CD4-positive, alpha-beta T cell (primary cell): ENCODE measurements around the gene GRP. TPM values are rescaled to one million over a fixed set of nuclear protein-coding genes. Genes with fewer than 3 reads are reported as not detected.
A peak's percentile ranks its signal among the peaks of the same experiment; 100 is the strongest.

ENCODE experiments used
- ATAC-seq: fragments of 200-7000 bp; cut with Tn5 transposase; one replicate; pipeline ENCODE4 v1.10.0; 2022; ENCODE audit warnings: mild to moderate bottlenecking; ENCODE audit not compliant: poor library complexity
- CTCF ChIA-PET: fragments of 350-600 bp; sonication (Branson Sonifier 250); formaldehyde crosslinking; loops from one replicate; lab custom pipeline; 2021; ENCODE audit warnings: antibody characterized with exemption, inconsistent platforms; lab: Charles Lee
- POLR2A ChIA-PET: fragments of 350-600 bp; sonication (Branson Sonifier 250); formaldehyde crosslinking; loops from one replicate; lab custom pipeline; 2021; ENCODE audit warnings: antibody characterized with exemption, inconsistent platforms; lab: Charles Lee
- DNase-seq, 14 experiments: peaks; one replicate each; pipeline ENCODE4 v3.0.0-alpha.2; 2013 to 2020; ENCODE audit warnings: mixed read lengths in 2 of 14
- H3K27ac ChIP-seq, 2 donors: one replicate each; pipeline versions ENCODE4 v1.5.1 to v1.7.0; 2013; ENCODE audit warnings: low read length in 2 of 2, low read depth in 1 of 2, mild to moderate bottlenecking in 1 of 2
- H3K27me3 ChIP-seq, 2 experiments: 1 replicate in 1 of 2; 2 replicates in 1 of 2; pipeline versions ENCODE4 v1.6.1 to v1.7.0; 2013; ENCODE audit warnings: low read length in 2 of 2, control low read depth in 1 of 2, mild to moderate bottlenecking in 1 of 2, moderate library complexity in 1 of 2; ENCODE audit not compliant: insufficient read depth in 2 of 2, control insufficient read depth in 1 of 2
- H3K36me3 ChIP-seq: one replicate; pipeline ENCODE4 v1.6.1; 2013; ENCODE audit warnings: low read length, control low read depth; ENCODE audit not compliant: insufficient read depth
- H3K4me1 ChIP-seq: one replicate; pipeline ENCODE4 v1.6.1; 2013; ENCODE audit warnings: low read length, control low read depth; ENCODE audit not compliant: insufficient read depth
- H3K4me3 ChIP-seq: one replicate; pipeline ENCODE4 v1.5.1; 2013; ENCODE audit warnings: mild to moderate bottlenecking, low read length, moderate library complexity
- H3K9me3 ChIP-seq, 2 experiments: 1 replicate in 1 of 2; 2 replicates in 1 of 2; pipeline versions ENCODE4 v1.6.1 to v1.7.0; 2013; ENCODE audit warnings: low read length in 2 of 2, mild to moderate bottlenecking in 2 of 2, control low read depth in 1 of 2, moderate library complexity in 1 of 2; ENCODE audit not compliant: control insufficient read depth in 1 of 2, insufficient read depth in 1 of 2
- H3K27ac Mint-ChIP-seq: one replicate; pipeline ENCODE4 v1.8.0; 2020; ENCODE audit warnings: mixed read lengths
- H3K27me3 Mint-ChIP-seq: one replicate; pipeline ENCODE4 v1.8.0; 2021; ENCODE audit warnings: mixed read lengths
- H3K36me3 Mint-ChIP-seq: one replicate; pipeline ENCODE4 v1.8.0; 2021; ENCODE audit warnings: low read depth, mixed read lengths
- H3K4me1 Mint-ChIP-seq: one replicate; pipeline ENCODE4 v1.8.0; 2021; ENCODE audit warnings: low read depth, mixed read lengths
- H3K4me3 Mint-ChIP-seq: one replicate; pipeline ENCODE4 v1.8.0; 2020; ENCODE audit warnings: mild to moderate bottlenecking, mixed read lengths
- H3K9me3 Mint-ChIP-seq: one replicate; pipeline ENCODE4 v1.8.0; 2020; ENCODE audit warnings: mixed read lengths
- CTCF ChIP-seq: fragments of 200-600 bp; IDR thresholded peaks from one replicate; pipeline ENCODE4 v1.8.0; 2022; ENCODE audit warnings: antibody characterized with exemption, mild to moderate bottlenecking
- intact Hi-C, 2 experiments: fragments of 100-400 bp; cut with DNase I in 1 of 2; cut with micrococcal nuclease in 1 of 2; formaldehyde crosslinking; loops; one replicate each; pipeline versions ENCODE4 v1.15.1 to v1.9.0; 2023 to 2025; cut with DNase I, micrococcal nuclease
- total RNA-seq, 174 experiments: library from RNA in 2 of 174; stranded (reverse) in 2 of 174; gene quantifications; one replicate each; pipeline ENCODE4 v1.2.3 and lab custom pipeline; 2021 to 2026

The GRP gene
- total RNA-seq, 2 experiments from 2014 or later, result not detected

GRCh38 chr18:59273759-59274532, 54.0 kb downstream of the GRP start:
- H3K27ac Mint-ChIP-seq, result no peak overlapping the region
- ATAC-seq (no peak), DNase-seq (no peak)
- no peaks in the 10 kb centered on the region for H3K9me3 Mint-ChIP-seq
- Histone ChIP-seq H3K4me1 (peaks cover 26% of the 10 kb centered on the region), H3K27ac (no peak overlapping the region), H3K36me3 (no peaks in the 10 kb centered on the region), H3K9me3 (peaks cover 0 to 16% of the 10 kb centered on the region in 2 experiments), H3K27me3 (peaks cover 74 to 91% of the 10 kb centered on the region in 2 experiments), H3K4me3 (no peak overlapping the region)
- peaks cover 22% of the 10 kb centered on the region for H3K4me1 Mint-ChIP-seq
- H3K27me3 Mint-ChIP-seq, result peaks cover 81% of the 10 kb centered on the region
- intact Hi-C loops, result no loop called here
- ChIA-PET CTCF (no interaction called here), POLR2A (no interaction called here)
- H3K36me3 Mint-ChIP-seq, result no peaks in the 10 kb centered on the region
- no peak for TF ChIP-seq CTCF
- H3K4me3 Mint-ChIP-seq, result no peak overlapping the region

- peaks cover 74 to 88% of the 10 kb centered on the region in 2 experiments for H3K27me3 ChIP-seq
- CTCF ChIA-PET, result no interaction called here
These were observed 54.6 kb downstream of the GRP start for GRCh38 chr18:59274533-59274928.

DNA sequence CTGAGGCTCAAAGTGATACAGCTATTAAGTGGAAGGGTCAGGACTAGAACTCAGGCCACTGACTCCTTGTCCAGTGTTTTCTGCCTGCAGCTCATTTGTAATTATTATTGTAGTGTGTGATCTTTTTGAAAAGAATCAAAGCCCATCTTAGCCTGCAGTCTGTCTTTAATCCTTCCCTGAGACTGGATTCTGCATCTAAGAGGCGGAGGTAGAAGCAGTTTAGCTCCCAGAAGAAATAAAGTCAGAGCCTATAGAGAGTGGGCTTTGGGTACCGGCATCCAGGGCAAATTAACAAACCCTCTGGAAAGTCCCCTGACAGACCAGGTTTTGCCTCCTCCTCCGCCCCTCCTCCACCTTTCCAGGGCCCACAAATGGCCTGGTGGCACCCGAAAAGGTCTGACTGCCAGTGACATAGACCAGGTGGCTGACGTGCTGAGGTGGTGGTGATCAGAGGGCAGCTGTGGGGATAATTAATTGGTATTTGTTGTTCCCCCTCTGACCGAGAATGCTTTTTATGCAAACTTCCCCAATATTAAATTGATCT, 55.5 kb downstream of the GRP start:
- peaks cover 12% of the 10 kb centered on the region for H3K4me1 Mint-ChIP-seq
- Histone ChIP-seq H3K9me3 (peaks cover 0 to 16% of the 10 kb centered on the region in 2 experiments), H3K4me3 (no peak overlapping the region), H3K27me3 (peaks cover 72 to 87% of the 10 kb centered on the region in 2 experiments), H3K27ac (no peak overlapping the region), H3K4me1 (peaks cover 23% of the 10 kb centered on the region), H3K36me3 (no peaks in the 10 kb centered on the region)
- no peak overlapping the region for H3K4me3 Mint-ChIP-seq
- ChIA-PET POLR2A (no interaction called here), CTCF (no interaction called here)
- no peaks in the 10 kb centered on the region for H3K9me3 Mint-ChIP-seq
- DNase-seq (no peak), ATAC-seq (no peak)
- no peak overlapping the region for H3K27ac Mint-ChIP-seq
- intact Hi-C loops, result no loop called here
- peaks cover 81% of the 10 kb centered on the region for H3K27me3 Mint-ChIP-seq
- TF ChIP-seq CTCF, result no peak
- H3K36me3 Mint-ChIP-seq, result no peaks in the 10 kb centered on the region

More at GRCh38 chr18:59274533-59274928, 54.6 kb downstream of the GRP start:
- Mint-ChIP-seq H3K9me3 (no peaks in the 10 kb centered on the region), H3K4me3 (peak overlapping the region; percentile 2), H3K27me3 (peaks cover 83% of the 10 kb centered on the region), H3K36me3 (no peaks in the 10 kb centered on the region), H3K4me1 (peaks cover 20% of the 10 kb centered on the region), H3K27ac (no peak overlapping the region)
- intact Hi-C loops, result no loop called here
- Histone ChIP-seq H3K4me1 (peaks cover 23% of the 10 kb centered on the region), H3K9me3 (peaks cover 0 to 16% of the 10 kb centered on the region in 2 experiments), H3K36me3 (no peaks in the 10 kb centered on the region), H3K27ac (no peak overlapping the region), H3K4me3 (no peak overlapping the region)
- DNase-seq, result no peak
- no peak for TF ChIP-seq CTCF
- POLR2A ChIA-PET, result no interaction called here
- no peak for ATAC-seq
